Measurements from ENCODE around the gene C5orf46.
A peak's percentile ranks its signal among the peaks of the same experiment; 100 is the strongest.

Gene C5orf46

GRCh38 chr5:147939431-147940114 lies 33.2 kb upstream of the C5orf46 start:
- Histone ChIP-seq H3K9ac (ENCODE audit: low read length) (no peak overlapping the region), H3K4me2 (ENCODE audit: low read depth, low read length) (no peak overlapping the region), H3K79me2 (ENCODE audit: low read length) (no peaks in the 10 kb centered on the region), H3K9me3 (replicated peaks; ENCODE audit: insufficient read depth, low read length) (no peaks in the 10 kb centered on the region), H4K20me1 (ENCODE audit: insufficient read depth, low read length) (no peaks in the 10 kb centered on the region), H3K9me2 (replicated peaks; ENCODE audit: insufficient read depth, low read length) (no peaks in the 10 kb centered on the region), H3K27ac (ENCODE audit: low read length) (no peak overlapping the region), H2AFZ (ENCODE audit: low read length) (no peak overlapping the region), H3K4me1 (ENCODE audit: low read length) (no peaks in the 10 kb centered on the region), H3K27me3 (replicated peaks; ENCODE audit: insufficient read depth, low read length) (no peaks in the 10 kb centered on the region), H3K4me3 (ENCODE audit: low read length) (no peak overlapping the region), H3K36me3 (replicated peaks; ENCODE audit: insufficient read depth, low read length) (no peaks in the 10 kb centered on the region), H3F3A (ENCODE audit: insufficient read depth, low read length) (no peaks in the 10 kb centered on the region)
- TF ChIP-seq CTCF (IDR thresholded peaks at IDR 0.05; ENCODE audit: low read length) (no peak), EZH2 (optimal IDR thresholded peaks at IDR 0.05; ENCODE audit: low read depth, low read length) (no peak), EZH2phosphoT487 (IDR thresholded peaks at IDR 0.05; ENCODE audit: low read length) (no peak)
- no peak for DNase-seq

- H3K9me2 ChIP-seq (replicated peaks; ENCODE audit: insufficient read depth, low read length): no peaks in the 10 kb centered on the region
- no peak overlapping the region for H3K4me3 ChIP-seq (ENCODE audit: low read length)
- no peak overlapping the region for H3K27ac ChIP-seq (ENCODE audit: low read length)
- no peaks in the 10 kb centered on the region for H3K36me3 ChIP-seq (replicated peaks; ENCODE audit: insufficient read depth, low read length)
- H3K9ac ChIP-seq (ENCODE audit: low read length): no peak overlapping the region
- H3K27me3 ChIP-seq (replicated peaks; ENCODE audit: insufficient read depth, low read length): no peaks in the 10 kb centered on the region
- H3K4me1 ChIP-seq (ENCODE audit: low read length): no peaks in the 10 kb centered on the region
- DNase-seq: peak; percentile 21
- TF ChIP-seq CTCF (IDR thresholded peaks at IDR 0.05; ENCODE audit: low read length) (peak; percentile 41), EZH2phosphoT487 (IDR thresholded peaks at IDR 0.05; ENCODE audit: low read length) (no peak)
- no peaks in the 10 kb centered on the region for H3K9me3 ChIP-seq (replicated peaks; ENCODE audit: insufficient read depth, low read length)
- no peaks in the 10 kb centered on the region for H3F3A ChIP-seq (ENCODE audit: insufficient read depth, low read length)
- no peaks in the 10 kb centered on the region for H3K79me2 ChIP-seq (ENCODE audit: low read length)
- H3K4me2 ChIP-seq (ENCODE audit: low read depth, low read length): no peak overlapping the region
- no peak overlapping the region for H2AFZ ChIP-seq (ENCODE audit: low read length)
- H4K20me1 ChIP-seq (ENCODE audit: insufficient read depth, low read length): no peaks in the 10 kb centered on the region
Measured at GRCh38 chr5:147935032-147935431, 28.7 kb upstream of the C5orf46 start.

GRCh38 chr5:147930769-147931168 lies 24.4 kb upstream of the C5orf46 start:
- no peaks in the 10 kb centered on the region for H3K79me2 ChIP-seq (ENCODE audit: low read length)
- no peaks in the 10 kb centered on the region for H3K36me3 ChIP-seq (replicated peaks; ENCODE audit: insufficient read depth, low read length)
- no peak overlapping the region for H3K27ac ChIP-seq (ENCODE audit: low read length)
- H3K4me1 ChIP-seq (ENCODE audit: low read length): no peaks in the 10 kb centered on the region
- no peak overlapping the region for H3K4me2 ChIP-seq (ENCODE audit: low read depth, low read length)
- DNase-seq: no peak
- H3K4me3 ChIP-seq (ENCODE audit: low read length): no peak overlapping the region
- no peaks in the 10 kb centered on the region for H3F3A ChIP-seq (ENCODE audit: insufficient read depth, low read length)
- H3K9me3 ChIP-seq (replicated peaks; ENCODE audit: insufficient read depth, low read length): no peaks in the 10 kb centered on the region
- H3K27me3 ChIP-seq (replicated peaks; ENCODE audit: insufficient read depth, low read length): no peaks in the 10 kb centered on the region
- TF ChIP-seq EZH2phosphoT487 (IDR thresholded peaks at IDR 0.05; ENCODE audit: low read length) (no peak), EZH2 (optimal IDR thresholded peaks at IDR 0.05; ENCODE audit: low read depth, low read length) (no peak), CTCF (IDR thresholded peaks at IDR 0.05; ENCODE audit: low read length) (no peak)
- no peaks in the 10 kb centered on the region for H4K20me1 ChIP-seq (ENCODE audit: insufficient read depth, low read length)
- H2AFZ ChIP-seq (ENCODE audit: low read length): no peak overlapping the region
- no peaks in the 10 kb centered on the region for H3K9me2 ChIP-seq (replicated peaks; ENCODE audit: insufficient read depth, low read length)
- no peak overlapping the region for H3K9ac ChIP-seq (ENCODE audit: low read length)

Data from MM.1S (cell line).